Renal cortex interstitium (tissue), 11 donors: ENCODE results near the gene ZBTB21. TPM values are rescaled to one million over a fixed set of nuclear protein-coding genes. Genes with fewer than 3 reads are reported as not detected.
"Not testable (repeated sequence)": the region's sequence is repeated elsewhere in the genome, so short reads cannot be mapped to it uniquely, and the experiment has no call there.

Source experiments
- DNase-seq, 11 donors: peaks; one replicate each; pipeline ENCODE4 v3.0.0-alpha.2; 2013; ENCODE audit warnings: low read depth in 9 of 11, low spot score in 4 of 11; ENCODE audit errors: extremely low read depth in 1 of 11
- polyA plus RNA-seq, 3 donors: library from polyadenylated mRNA; unstranded; fragments of 120-200 nt; gene quantifications; one replicate each; pipeline ENCODE4 v1.2.1, GENCODE V29; 2013; ENCODE audit not compliant: insufficient read length in 3 of 3

The ZBTB21 gene
- polyA plus RNA-seq, 3 donors = 9.4 to 14.1 (median 10.8) TPM

DNA sequence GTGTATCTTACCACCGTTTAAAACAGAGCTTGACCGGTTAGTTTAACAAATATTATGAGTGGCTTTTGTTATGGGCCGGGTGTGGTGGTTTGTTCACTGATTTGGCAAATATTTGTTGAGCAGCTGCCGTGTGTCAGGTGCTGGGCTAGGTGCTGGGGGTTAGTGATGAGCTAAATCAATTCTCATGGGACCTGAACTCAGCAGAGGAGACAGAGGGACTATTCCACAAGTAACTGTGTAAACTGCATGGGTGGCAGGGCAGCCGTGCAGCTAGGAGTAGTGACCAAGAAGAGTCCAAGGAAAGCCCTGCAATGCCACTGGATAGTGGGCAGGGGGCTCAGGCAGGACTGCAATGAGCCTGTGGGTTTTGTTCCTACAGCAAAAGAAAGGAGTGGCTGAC is 45.1 kb downstream of the ZBTB21 start:
- DNase-seq = no peak

DNA sequence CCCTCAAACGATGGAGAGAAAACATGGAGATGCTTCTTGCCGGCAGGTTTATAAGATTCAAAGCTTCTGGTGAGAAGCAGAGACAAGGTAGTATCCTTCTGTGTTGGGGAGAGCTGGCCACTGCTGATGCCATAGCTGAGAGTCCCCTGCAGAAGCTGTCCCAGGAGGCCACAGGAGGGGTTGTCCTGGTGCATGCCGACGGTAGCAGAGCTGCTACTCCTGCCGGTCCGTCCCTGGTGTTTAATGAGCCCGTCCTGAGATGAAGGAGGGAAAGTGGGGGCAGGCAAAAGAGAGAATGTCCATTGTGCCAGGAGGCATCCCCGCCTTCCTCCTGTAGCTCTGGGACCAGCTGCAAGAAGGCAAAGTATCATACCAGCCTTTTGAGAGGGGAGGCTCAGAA is 46.0 kb downstream of the ZBTB21 start:
- DNase-seq = no peak

DNA sequence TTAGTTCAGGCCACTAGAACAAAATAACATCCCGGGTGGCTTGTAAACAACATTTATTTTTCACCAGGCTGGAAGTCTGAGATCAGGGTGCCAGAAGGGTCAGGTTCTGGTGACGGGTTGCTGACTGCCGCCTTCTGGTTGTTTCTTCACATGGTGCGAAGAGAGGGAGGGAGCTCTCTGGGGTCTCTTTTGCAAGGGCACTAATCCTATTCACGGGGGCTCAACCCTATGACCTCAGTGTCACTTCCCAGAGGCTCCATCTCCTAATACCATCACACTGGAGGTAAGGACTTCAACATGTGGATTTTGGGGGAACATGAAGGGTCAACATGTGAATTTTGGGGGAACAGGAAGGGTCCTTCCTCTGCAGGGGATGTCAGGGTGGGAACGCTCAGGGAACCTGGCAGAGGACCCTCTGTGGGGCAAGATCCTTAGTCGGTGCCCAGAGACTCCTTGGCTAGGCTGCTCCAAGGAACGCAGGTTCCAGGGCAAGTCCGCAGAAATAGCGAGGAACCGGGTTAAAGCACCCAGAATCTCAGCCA is 47.7 kb downstream of the ZBTB21 start:
- DNase-seq = no peak

DNA sequence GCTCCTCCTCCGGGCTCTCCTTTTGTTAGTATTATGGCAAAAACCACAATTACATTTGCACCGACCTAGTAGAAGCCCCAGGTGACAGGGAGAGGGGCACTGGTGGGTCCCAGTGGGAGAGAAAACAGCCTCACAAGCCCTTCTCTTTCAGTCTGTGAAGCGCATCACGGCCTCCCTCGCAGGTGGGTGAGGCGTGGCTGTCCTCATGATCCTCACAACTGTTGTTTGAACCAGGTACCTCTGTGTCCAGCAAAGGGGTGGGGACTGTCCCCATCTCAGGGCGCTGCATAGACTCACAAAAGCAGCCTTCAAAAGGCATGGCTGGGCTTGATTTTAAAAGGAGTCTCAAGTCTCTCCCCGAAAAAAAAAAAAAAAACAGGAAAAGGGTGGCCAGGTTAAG is 48.4 kb downstream of the ZBTB21 start:
- no peak for DNase-seq

DNA sequence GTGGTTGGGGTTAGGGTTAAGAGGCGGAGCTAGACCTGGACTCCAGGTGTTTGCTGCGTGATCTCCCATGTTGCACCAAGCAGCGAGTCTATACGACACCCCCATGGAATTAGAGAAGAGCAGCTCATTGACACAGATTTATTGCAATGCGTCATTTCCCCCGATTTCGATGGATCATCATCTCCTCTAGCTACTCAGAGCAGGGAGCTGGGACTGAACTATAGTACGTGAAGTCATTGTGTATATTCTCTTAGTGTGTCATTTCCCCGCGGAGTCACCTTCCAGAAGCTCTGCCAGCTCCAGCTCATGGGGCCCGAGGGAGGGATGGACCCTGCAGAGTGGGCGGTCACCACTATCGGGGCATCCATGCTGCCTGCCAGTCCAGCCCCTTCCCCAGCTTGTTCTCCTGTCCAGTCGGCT is 48.9 kb downstream of the ZBTB21 start:
- DNase-seq = no peak

DNA sequence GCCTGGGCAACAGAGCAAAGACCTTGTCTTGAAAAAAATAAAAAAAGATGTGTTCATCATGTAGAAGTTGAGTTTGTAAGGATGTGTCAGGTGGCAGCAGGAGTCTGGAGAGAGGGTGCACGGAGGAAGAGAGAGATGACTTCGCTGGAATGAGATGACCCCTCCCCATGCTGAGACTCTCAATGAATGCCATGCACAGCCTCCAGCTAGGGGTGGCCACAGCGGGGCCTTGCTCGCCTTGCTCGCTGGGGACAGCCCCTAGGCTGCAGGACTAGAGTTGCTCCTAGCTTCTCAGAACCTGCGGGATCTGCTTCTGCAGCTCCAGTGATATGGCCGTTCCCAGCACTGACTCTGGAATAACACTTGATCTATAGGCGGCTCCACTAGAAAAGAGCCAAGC is 49.8 kb downstream of the ZBTB21 start:
- no peak for DNase-seq

DNA sequence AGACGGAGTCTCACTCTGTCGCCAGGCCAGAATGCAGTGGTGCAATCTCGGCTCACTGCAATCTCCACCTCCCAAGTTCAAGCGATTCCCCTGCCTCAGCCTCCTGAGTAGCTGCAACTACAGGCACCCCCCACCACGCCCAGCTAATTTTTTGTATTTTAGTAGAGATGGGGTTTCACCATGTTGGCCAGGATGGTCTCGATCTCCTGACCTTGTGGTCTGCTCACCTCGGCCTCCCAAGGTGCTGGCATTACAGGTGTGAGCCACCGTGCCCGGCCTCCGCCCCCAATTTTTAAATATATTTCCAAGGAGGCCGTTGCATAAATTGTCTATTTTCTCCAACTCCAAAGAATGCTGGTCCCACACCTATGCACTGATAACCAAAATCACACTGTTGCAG is 50.5 kb downstream of the ZBTB21 start:
- DNase-seq = not testable (repeated sequence)

DNA sequence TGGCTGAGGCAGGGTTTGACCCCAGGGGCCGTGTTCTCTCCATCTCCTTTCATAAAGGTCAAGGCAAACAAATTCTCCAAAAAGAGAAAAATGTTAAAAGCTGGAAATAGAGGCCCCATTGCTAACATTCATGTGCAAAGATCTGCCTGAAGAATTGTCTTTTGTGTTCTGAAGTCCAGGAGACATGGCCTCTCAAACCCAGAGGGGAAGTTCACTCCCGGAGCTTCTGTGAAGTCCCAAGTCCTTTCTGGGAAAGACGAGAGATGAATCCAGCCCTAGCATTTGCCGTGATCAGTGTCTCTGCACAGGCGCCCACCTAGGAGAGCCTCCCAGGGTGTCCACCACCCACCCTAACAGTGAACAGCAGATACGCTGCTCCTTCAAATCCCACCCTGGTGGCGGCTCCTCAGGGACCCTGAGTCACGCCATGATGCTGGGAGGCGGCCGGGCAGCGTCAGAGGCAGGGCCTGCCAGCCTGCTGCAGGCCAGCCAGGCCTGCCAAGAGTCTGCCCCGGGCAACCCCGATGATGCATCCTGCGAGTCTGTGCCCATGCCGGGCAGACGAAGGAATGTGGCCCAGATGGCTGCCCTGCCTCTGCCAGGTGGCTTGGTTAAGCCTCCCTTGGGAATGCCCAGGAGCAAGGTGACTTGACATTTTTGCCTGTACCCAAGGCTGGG is 51.1 kb downstream of the ZBTB21 start:
- DNase-seq = no peak

DNA sequence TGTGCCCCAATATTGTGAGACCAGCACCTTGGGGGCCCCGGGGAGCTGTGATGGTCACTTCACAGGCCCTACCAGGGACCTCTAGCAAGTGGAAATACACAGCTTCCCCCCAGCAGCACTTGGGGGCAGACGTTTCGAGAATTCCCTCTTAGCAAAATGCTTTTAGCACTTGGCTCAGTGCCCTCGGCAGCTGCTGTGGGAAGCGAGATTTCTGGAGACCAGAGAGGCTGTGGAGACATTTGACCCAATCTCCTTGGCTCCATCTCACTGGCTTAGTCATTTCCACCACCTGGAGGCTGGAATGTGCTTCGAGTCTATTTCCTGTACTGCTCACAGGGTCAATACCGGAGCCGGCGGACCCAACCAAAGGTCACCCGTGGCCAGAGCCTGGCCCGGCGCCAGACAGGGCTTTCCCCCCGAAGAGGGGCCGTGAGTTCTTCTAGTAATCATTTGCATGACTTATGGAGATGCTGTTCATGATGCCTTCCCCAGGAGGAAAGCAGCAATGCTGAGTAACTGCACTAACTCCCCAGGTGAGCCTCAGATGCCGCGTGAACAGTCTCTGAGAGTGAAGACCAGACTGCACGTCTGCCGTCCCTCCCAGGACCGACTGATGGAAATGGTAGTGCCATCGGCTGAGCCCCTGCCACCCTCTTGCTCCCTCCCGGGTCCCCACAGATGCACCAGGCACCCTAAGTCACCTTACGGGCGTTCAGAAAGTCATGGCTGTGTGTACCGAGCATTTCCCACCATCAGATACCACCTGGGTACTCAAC is 52.0 kb downstream of the ZBTB21 start:
- peak in 6 of 11 donors; percentile 38 to 79 (median 67) for DNase-seq

DNA sequence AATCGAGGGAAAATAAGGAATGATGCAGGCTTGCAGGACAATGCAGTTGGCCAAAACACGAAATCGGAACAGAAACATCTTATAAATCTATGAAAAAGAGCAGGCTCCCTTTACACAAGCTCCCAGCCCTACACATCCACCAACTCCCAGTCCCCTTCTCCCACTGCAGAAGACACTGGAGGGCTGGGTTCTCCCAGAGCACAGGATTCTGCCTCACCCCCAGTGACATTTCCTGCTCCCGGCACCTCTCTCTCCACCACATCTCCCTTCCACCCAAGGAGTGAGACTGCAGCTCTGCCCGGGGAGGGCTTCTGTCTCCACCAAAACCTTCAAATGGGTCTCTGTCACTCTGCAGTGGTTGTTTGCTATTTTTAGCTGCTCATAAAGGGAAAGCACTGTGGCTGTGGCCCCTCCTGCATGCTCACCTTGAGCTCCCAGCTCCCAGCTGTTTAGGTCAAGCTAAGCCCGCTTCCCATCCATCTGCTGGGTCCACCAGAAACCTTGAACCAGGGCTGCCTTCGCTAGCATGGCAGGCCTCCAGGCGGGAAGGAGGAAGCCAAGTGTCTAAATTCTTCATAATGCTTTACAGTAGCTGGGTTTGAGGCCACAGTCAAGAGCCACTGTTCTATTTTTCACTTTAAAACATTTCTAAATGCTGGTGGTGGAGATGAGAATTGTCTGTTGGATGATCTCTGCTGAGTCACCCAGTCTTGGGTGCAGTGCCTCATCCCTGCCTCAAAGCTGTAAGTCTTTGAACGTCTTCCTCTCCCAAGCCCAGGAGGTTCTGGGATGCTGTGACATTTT is 53.0 kb downstream of the ZBTB21 start:
- DNase-seq = no peak

DNA sequence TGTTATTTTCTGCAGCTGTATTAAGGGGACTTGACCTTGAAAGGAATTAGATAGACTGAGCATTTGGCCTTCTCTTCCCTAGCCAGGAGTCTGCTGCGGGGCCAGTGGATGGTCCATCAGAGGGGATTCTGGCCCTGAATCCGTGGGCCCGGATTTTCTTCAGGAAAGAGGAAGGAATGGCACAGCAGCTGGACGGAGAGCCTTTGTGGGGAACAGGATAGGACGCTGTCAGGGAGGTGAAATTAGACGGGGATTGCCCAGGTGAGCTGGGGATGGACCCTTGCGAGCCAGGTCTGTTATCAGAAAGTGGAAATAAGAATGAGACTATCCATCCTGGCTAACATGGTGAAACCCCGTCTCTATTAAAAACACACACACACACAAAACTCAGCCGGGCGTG is 54.6 kb downstream of the ZBTB21 start:
- no peak for DNase-seq

DNA sequence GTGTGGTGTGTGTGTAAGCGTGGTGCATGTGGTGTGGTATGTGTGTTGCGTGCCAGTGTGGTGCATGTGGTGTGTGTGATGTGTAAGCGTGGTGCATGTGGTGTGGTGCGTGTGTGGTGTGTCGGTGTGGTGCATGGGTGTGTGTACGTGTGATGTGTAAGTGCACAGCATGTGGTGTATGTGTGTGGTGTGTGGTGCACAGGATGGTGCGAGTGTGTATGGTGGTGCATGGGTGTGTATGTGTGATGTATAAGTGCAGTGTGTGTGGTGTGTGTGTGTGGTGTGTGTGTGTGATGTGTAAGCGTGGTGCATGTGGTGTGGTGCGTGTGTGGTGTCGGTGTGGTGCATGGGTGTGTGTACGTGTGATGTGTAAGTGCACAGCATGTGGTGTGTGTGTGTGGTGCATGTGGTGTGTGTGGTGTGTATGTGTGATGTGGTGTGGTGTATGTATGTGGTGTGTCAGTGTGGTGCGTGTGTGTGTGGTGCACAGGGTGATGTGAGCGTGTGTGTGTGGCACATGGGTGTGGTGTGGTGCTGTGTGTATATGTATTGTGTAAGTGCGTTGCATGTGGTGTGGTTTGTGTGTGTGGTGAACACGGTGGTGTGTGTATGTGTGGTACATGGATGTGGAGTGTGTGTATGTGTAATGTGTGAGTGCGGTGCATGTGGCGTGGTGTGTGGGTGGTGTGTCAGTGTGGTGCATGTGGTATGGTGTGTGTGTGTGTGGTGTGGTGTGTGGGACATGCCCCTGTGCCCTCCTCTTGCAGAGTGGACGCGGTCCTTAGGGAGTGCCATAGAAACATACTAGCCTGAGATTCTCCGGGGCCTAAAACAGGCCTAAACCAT is 55.3 kb downstream of the ZBTB21 start:
- DNase-seq = no peak

DNA sequence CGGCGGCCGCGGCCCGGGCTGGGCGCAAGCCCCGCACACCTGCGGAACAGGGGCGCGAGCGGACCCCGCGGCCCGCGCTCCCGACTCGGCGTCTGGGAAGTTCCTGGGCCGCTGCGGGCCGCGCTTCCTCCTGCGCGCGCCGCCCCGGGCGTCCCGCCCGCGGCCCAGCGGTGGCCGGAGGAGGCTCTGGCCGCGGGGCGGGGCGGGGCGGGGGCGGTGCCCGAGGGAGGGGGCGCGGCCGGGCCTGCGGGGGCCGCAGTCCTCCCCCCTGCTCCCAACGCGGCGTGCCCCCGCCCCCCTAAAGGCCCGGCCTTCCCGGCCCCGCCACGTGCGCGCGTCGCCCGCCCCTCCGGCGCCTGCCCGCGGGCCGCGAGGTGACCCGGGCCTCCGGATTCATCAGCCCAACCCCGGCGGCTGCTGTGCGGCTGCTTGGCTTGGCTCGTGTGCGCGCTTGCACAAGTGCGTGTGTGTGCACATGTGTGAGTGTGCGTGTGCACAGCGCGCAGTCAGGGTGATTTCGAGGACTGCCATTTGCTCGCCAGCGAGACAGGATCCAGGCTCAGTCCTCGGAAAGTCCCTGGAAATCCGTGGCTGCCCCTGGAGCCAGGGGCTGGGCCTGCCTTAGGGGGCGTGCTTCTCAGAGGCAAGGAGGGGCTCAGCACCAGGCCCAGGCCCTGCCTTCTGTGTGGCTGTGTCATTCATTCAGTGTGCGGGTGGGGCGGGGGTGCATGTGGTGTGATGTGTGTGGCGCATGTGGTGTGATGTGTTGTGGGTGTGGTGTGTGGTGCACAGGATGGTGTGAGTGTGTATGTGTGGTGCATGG is 56.1 kb downstream of the ZBTB21 start, which contains the start of gene C2CD2:
Gene C2CD2 (minus strand): TSS at position 188 of the 823 bp plus-strand sequence. CDS start 370 bp downstream, outside the sequence.
- DNase-seq = peak in 3 of 11 donors; percentile 45 to 57 (median 54)

DNA sequence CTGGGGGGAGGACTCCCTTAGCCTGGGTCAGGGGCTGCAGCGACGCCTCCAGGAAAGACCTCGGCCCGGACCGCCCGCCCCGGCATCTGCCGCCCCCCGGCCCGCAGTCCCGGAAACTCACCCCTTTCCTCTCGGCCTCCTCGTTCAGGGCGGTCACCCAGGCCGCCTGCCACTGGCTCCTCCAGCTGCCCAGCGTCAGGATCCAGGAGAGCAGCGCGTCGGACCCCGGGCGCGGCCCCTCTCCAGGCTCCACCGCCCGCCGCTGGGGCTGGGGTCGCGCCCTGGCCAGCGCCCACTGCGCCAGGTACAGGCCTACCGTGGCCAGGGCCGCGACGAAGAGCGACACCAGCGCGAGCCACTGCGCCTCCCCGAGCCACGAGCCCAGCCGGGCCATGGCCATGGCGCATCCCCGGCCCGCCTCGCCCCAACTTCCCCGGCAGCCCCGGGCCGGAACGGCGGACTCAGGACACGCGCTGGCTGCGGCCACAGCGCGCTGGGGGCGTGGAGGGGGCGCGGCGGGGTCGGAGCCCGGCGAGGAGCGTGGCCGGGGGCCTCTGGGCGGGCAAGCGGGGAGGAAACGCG is 56.8 kb downstream of the ZBTB21 start:
- no peak for DNase-seq

DNA sequence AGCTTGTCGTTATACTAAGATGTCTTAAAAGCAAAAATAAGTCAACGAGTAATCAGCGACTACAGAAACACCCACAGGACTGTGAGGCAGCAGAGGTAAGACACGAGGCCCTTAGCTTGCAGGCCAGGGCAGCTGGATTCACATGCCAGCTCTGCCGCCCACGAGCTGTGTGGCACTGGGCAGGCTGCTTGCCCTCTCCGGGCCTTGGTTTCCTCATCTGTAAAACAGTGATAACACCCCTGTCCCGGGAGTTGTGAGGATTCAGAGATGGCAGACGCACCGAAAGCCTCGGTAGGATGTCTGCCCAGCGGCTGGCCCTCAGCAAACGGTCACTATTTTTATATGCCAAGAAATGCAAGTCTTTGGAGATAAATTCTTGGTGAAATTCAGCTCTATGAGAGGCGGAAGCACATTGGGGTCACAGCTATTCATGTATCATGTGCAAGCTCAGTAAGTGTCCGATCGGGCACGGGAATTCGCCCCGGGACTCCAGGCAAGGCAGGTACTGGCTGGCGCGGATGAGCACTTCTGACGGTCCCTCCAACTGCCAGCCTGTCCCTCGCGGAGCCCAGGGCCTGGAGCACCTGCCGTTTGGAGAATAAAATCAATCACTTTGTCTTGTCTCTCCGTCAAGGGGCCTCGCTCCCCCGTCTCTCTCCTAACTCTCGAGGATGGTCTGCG is 57.5 kb downstream of the ZBTB21 start:
- DNase-seq = no peak

DNA sequence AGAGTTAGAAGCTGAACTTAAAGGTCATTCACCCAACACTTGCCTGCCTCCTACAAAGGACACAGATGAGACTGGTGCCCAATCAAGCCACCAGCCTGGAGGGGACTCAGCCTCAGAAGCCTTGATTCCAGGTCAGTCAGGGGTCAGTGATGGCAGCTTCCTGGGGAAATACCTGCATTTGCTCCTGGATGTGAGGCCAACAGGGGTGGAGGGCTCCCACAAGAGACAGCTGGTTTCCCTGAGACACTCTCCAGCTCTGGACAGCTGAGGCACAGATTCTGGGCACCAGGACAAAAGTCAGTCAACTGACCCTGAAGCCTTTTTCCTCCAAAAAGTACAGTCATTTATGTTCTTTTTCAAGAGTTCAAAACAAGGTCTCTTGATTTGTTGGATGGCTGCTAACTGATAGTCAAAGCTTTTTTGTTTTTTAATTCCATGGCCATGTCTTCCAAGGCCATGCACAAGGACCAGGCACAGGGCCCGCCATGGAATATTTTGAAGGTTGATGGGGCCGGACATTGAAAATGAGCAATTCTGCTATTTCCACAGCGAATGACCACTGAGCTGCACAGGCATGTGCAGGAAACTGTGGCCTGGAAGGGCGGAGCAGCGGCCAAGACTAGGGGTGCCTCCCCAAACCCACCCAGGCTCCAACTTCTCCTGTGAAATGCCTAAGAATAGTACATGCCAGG is 58.1 kb downstream of the ZBTB21 start:
- DNase-seq = no peak
